Spleen (tissue), 11 donors: ENCODE measurements around the gene ARL15. TPM values are rescaled to one million over a fixed set of nuclear protein-coding genes. Genes with fewer than 3 reads are reported as not detected.

ENCODE experiments used
- DNase-seq: peaks from one replicate; pipeline ENCODE4 v3.0.0-alpha.2; 2020
- H3K27ac ChIP-seq, 8 donors: fragments of 200-600 bp; sonication (generic) in 7 of 8; 1 replicate in 4 of 8; 2 replicates in 4 of 8; pipeline versions ENCODE4 v1.5.0 to v1.8.0; 2016 to 2021; ENCODE audit warnings: inconsistent platforms in 4 of 8, mild to moderate bottlenecking in 4 of 8, moderate library complexity in 1 of 8
- H3K27me3 ChIP-seq, 7 donors: fragments of 200-600 bp; sonication (generic) in 6 of 7; replicated peaks in 1 of 7; 1 replicate in 4 of 7; 2 replicates in 3 of 7; pipeline versions ENCODE4 v1.5.0 to v1.8.0; 2016 to 2021; ENCODE audit warnings: inconsistent platforms in 3 of 7, mild to moderate bottlenecking in 1 of 7
- H3K36me3 ChIP-seq, 6 donors: fragments of 200-600 bp; sonication (generic) in 5 of 6; 1 replicate in 4 of 6; 2 replicates in 2 of 6; pipeline versions ENCODE4 v1.5.0 to v1.8.0; 2016 to 2021; ENCODE audit warnings: inconsistent platforms in 2 of 6
- H3K4me1 ChIP-seq, 6 donors: fragments of 200-600 bp; sonication (generic) in 5 of 6; 1 replicate in 3 of 6; 2 replicates in 3 of 6; pipeline versions ENCODE4 v1.5.0 to v1.8.0; 2016 to 2021; ENCODE audit warnings: inconsistent platforms in 3 of 6
- H3K4me3 ChIP-seq, 8 donors: fragments of 200-600 bp; sonication (generic) in 7 of 8; 1 replicate in 4 of 8; 2 replicates in 4 of 8; pipeline versions ENCODE4 v1.5.0 to v1.8.0; 2016 to 2021; ENCODE audit warnings: inconsistent platforms in 4 of 8, mild to moderate bottlenecking in 4 of 8, moderate library complexity in 2 of 8
- H3K9me3 ChIP-seq, 8 donors: fragments of 200-600 bp; sonication (generic) in 7 of 8; 1 replicate in 4 of 8; 2 replicates in 4 of 8; pipeline versions ENCODE4 v1.5.0 to v1.8.0; 2016 to 2021; ENCODE audit warnings: inconsistent platforms in 4 of 8
- POLR2A ChIP-seq, 3 donors: fragments of 450-650 bp; IDR thresholded peaks; one replicate each; pipeline ENCODE4 v1.5.1; 2017; ENCODE audit warnings: antibody characterized with exemption in 3 of 3, mild to moderate bottlenecking in 1 of 3
- POLR2AphosphoS5 ChIP-seq, 3 donors: sonication (generic); formaldehyde crosslinking; IDR thresholded peaks; one replicate each; pipeline ENCODE4 v1.5.1; 2017; ENCODE audit warnings: antibody characterized with exemption in 3 of 3
- WGBS, 5 donors: extraction: QIAGEN DNeasy Blood & Tissue Kit in 3 of 5; methylation state at CpG; one replicate each; pipeline versions ENCODE4 v1.1.5 to v1.1.7; 2013 to 2018; 5-methylcytosine and 5-hydroxymethylcytosine counted together
- intact Hi-C: fragments of 100-400 bp; cut with DNase I; formaldehyde crosslinking; loops from one replicate; pipeline ENCODE4 v1.15.0; 2023; ENCODE audit warnings: low total_unique reads
- polyA plus RNA-seq, 3 donors: library from polyadenylated mRNA; stranded (reverse); fragments of 200-250 nt; gene quantifications; one replicate each; pipeline ENCODE4 v1.2.1, GENCODE V29; 2013
- total RNA-seq, 7 donors: library from RNA; depleted of rRNA in 3 of 7; stranded (reverse); fragments of >200 nt in 3 of 7; fragmentation: NEBNext Ultra II Directional in 4 of 7; extraction: Animal tissue kit (Norgen Biotek cat#: 25700) in 4 of 7; gene quantifications; one replicate each; pipeline versions ENCODE4 v1.1.0 to v1.2.1, GENCODE V29; 2016 to 2021
- TF ChIP-seq, protein P1 (sequence below), 11 experiments: fragments of 200-600 bp in 7 of 11; fragments of 450-650 bp in 4 of 11; sonication (generic) in 4 of 11; IDR thresholded peaks in 8 of 11; conservative IDR thresholded peaks in 3 of 11; 1 replicate in 7 of 11; 2 replicates in 4 of 11; pipeline versions ENCODE4 v1.4.0 to v1.8.0; 2016 to 2021; ENCODE audit warnings: antibody characterized with exemption in 11 of 11, inconsistent platforms in 4 of 11, mild to moderate bottlenecking in 1 of 11
- donor health status: healthy with polysubstance abuse.
- donor health status: DM: no; HTN: no; CAD: no; lungs with moderate emphysema.
- donor health status: DM: no; HTN: no; CAD: no.
- donor health status: Bipolar disorder and iron deficiency.
- donor health status: healthy.
- donor health status: DM: no; HTN: no; CAD: no.
- donor health status: DM: yes; HTN: yes; CAD: no.

ARL15 gene
- total and polyA plus RNA-seq, 10 donors: 6.3 to 70.2 (median 37.1) TPM

DNA sequence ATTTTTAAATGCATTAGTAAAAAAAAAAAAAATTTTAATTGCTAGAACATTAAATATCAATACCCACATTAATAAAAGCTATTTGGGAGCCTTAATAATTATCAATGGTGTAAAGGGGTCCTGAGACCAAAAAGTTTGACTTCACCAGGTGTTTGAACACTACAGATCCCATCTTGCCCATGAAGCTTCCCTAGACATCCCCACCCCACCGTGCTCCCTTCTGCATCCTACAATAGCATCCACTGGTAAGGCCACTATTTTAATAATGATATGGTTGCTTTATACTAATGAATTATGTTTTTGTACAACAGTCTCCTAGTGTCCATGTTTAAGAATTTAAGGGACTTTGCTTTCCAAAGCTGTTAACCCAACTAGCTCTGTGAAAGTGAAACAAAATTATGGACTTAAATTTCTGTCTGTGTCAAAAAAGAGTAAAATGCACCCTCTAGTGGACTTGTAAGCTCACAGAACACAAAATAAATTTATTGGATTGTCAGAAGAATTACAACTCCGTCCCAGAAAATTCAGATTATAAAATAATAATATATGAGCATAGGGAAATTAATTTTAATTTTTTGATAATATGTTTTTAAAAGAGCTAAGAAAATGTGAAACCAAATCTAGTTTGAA is 76.0 kb downstream of the ARL15 start:
- no peak overlapping the region for H3K27ac ChIP-seq
- H3K4me1 ChIP-seq: peaks cover 0 to 23% (median 7%) of the 10 kb centered on the region in 6 donors
- no peak for TF ChIP-seq POLR2A (IDR thresholded peaks at IDR 0.05)
- TF ChIP-seq, protein P1, sequence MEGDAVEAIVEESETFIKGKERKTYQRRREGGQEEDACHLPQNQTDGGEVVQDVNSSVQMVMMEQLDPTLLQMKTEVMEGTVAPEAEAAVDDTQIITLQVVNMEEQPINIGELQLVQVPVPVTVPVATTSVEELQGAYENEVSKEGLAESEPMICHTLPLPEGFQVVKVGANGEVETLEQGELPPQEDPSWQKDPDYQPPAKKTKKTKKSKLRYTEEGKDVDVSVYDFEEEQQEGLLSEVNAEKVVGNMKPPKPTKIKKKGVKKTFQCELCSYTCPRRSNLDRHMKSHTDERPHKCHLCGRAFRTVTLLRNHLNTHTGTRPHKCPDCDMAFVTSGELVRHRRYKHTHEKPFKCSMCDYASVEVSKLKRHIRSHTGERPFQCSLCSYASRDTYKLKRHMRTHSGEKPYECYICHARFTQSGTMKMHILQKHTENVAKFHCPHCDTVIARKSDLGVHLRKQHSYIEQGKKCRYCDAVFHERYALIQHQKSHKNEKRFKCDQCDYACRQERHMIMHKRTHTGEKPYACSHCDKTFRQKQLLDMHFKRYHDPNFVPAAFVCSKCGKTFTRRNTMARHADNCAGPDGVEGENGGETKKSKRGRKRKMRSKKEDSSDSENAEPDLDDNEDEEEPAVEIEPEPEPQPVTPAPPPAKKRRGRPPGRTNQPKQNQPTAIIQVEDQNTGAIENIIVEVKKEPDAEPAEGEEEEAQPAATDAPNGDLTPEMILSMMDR (IDR thresholded peaks at IDR 0.05 in 8 of 11, conservative IDR thresholded peaks at IDR 0.05 in 3 of 11): peak in 5 of 11 experiments; percentile 23 to 50 (median 41)
- WGBS, 5 donors: 59 to 66% (median 62%) methylated on average over 2 of the region's 2 CpGs
- no peak for DNase-seq
- no peaks in the 10 kb centered on the region for H3K27me3 ChIP-seq
- intact Hi-C loops: no loop called here
- no peaks in the 10 kb centered on the region for H3K36me3 ChIP-seq
- H3K4me3 ChIP-seq: no peak overlapping the region
- H3K9me3 ChIP-seq: no peaks in the 10 kb centered on the region

DNA sequence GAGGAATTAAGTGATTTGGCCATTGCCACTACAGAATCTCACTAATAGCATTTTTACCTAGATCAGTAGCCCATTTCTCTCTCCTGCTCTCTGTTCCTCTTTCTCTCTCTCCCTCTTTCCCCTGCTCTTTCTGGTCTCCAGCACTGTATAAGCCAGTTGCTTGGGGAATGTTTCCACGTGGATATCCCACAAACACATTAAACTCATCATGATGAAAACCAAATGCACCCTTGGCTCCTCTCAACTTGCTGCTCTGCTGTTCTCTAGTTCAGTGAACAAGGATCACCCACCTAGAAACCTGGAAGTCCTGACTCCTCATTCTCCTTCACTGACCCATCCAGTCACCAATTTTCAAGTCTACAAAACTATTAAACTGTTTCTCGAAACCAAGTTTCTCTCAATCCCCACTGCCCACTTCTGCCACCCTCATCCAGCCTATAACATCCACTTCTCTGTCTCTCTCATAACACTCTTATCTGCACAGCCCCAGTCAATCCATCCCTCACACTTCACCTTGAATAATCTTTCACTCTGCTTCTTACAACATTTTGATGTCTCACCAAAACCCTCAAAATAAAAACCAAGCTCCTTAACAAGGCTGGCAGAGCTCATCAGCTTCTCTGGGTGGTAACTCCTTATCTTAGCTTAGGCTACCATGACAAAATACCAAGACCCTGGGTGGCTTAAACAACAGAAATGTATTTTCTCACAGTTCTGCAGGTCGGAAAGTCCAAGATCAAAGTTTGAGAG is 79.3 kb downstream of the ARL15 start:
- intact Hi-C loops: no loop called here
- 80 to 86% (median 81%) methylated on average over 3 of the region's 3 CpGs for WGBS, 5 donors

GRCh38 chr5:54229041-54229780 is 81.2 kb downstream of the ARL15 start:
- no peak overlapping the region for H3K4me3 ChIP-seq
- WGBS, 5 donors: 17 to 26% (median 20%) methylated on average over 6 of the region's 6 CpGs
- TF ChIP-seq, protein P1 (IDR thresholded peaks at IDR 0.05 in 8 of 11, conservative IDR thresholded peaks at IDR 0.05 in 3 of 11): peak; percentile 72 to 93 (median 86)
- TF ChIP-seq POLR2AphosphoS5 (IDR thresholded peaks at IDR 0.05): no peak
- H3K27ac ChIP-seq: no peak overlapping the region
- peaks cover 0 to 31% (median 9%) of the 10 kb centered on the region in 6 donors for H3K4me1 ChIP-seq
- H3K27me3 ChIP-seq: no peaks in the 10 kb centered on the region
- H3K9me3 ChIP-seq: no peaks in the 10 kb centered on the region
- intact Hi-C loops: loop anchor here (10.0 kb wide), 1 partner anchor 1054 kb away; no protein-coding TSS in a partner anchor
- H3K36me3 ChIP-seq: no peaks in the 10 kb centered on the region
- DNase-seq: peak; percentile 89

More for the DNA sequence above, 79.3 kb downstream of the ARL15 start:
- Histone ChIP-seq H3K27ac (no peak overlapping the region), H3K4me1 (peaks cover 0 to 40% (median 13%) of the 10 kb centered on the region in 6 donors), H3K36me3 (no peaks in the 10 kb centered on the region), H3K27me3 (no peaks in the 10 kb centered on the region), H3K4me3 (no peak overlapping the region), H3K9me3 (no peaks in the 10 kb centered on the region)
- DNase-seq: no peak
- TF ChIP-seq POLR2AphosphoS5 (IDR thresholded peaks at IDR 0.05) (no peak), POLR2A (IDR thresholded peaks at IDR 0.05) (no peak)
- TF ChIP-seq, protein P1 (IDR thresholded peaks at IDR 0.05 in 8 of 11, conservative IDR thresholded peaks at IDR 0.05 in 3 of 11): no peak
